ENCODE data around the gene EFCAB7.

EFCAB7 gene

DNA sequence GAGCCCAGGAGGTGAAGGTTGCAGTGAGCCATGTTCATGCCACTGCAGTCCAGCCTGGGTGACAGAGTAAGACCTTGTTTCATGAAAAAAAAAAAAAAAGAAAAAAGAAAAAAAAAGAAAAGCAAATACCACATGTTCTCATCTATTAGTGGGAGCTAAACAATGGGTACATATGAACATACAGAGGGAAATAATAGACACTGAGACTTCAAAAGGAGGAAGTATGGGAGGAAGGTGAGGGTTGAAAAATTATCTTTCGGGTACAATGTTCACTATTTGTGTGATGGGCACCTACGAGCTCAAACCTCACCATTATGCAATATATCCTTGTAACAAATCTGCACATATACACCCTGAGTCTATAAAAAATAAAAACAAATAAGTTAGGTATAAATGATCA, 6.7 kb upstream of the EFCAB7 start:
- H3K9me3 ChIP-seq (replicated peaks; ENCODE audit: low read length) = no peaks in the 10 kb centered on the region

DNA sequence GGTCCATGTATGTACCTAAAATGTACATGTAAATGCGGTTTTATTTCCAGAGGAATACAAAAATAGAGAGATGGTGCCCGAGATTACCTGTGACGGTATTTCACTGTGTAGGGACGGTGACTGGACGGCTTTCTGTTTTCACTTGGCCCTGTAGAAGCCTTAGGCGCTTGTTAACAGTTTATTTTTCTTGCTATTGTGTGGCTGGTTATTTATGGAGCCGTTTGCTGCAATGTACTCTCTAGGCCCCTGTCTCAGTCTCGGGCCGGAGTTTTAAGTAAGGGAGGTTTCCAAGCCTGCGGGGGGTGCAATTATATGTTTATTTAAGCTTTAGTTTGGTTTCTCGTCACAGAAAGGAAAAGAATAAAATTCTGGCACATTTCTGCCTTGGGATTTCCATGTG, 413 bp downstream of the EFCAB7 start:
- Histone ChIP-seq H3K4me1 (ENCODE audit: control insufficient read depth, insufficient read depth, low read length) (peaks cover 5% of the 10 kb centered on the region), H3K27me3 (ENCODE audit: control insufficient read depth, insufficient read depth, low read length) (no peaks in the 10 kb centered on the region), H3K9me3 (replicated peaks; ENCODE audit: low read length) (no peaks in the 10 kb centered on the region), H3K36me3 (ENCODE audit: insufficient read depth, low read length) (no peaks in the 10 kb centered on the region), H3K9ac (ENCODE audit: low read depth, low read length) (peak overlapping the region; percentile 81), H3K4me2 (ENCODE audit: low read length) (peak overlapping the region; percentile 75), H3K4me3 (ENCODE audit: low read length) (peak overlapping the region; percentile 81)

More for the DNA sequence above, 6.7 kb upstream of the EFCAB7 start:
- no peaks in the 10 kb centered on the region for H3K27me3 ChIP-seq (ENCODE audit: control insufficient read depth, insufficient read depth, low read length)
- no peaks in the 10 kb centered on the region for H3K4me1 ChIP-seq (ENCODE audit: control insufficient read depth, insufficient read depth, low read length)
- no peak overlapping the region for H3K4me3 ChIP-seq (ENCODE audit: low read length)
- no peak overlapping the region for H3K9ac ChIP-seq (ENCODE audit: low read depth, low read length)
- no peaks in the 10 kb centered on the region for H3K36me3 ChIP-seq (ENCODE audit: insufficient read depth, low read length)
- no peak overlapping the region for H3K4me2 ChIP-seq (ENCODE audit: low read length)

DNA sequence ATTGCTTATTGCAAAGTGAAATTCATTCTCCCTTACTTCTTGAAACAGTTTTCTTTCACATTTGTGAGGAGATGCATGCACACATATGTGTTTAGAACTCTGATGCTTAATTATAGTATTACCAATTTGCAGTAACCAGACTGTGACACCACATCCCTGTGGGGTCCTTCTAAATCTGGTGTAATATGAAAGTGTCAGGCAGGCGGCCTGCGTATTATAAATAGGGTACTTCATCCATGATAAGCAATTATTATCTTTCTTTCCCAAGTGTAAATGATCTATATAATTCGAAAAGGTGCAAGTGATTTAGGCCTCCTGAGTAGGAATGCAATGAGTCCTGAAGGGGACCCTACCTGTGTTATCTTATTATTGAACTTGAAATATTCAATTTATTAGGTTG, 876 bp downstream of the EFCAB7 start:
- H3K4me2 ChIP-seq (ENCODE audit: low read length) = peak overlapping the region; percentile 75
- no peaks in the 10 kb centered on the region for H3K9me3 ChIP-seq (replicated peaks; ENCODE audit: low read length)
- peak overlapping the region; percentile 81 for H3K4me3 ChIP-seq (ENCODE audit: low read length)
- no peaks in the 10 kb centered on the region for H3K36me3 ChIP-seq (ENCODE audit: insufficient read depth, low read length)
- H3K4me1 ChIP-seq (ENCODE audit: control insufficient read depth, insufficient read depth, low read length) = peaks cover 5% of the 10 kb centered on the region
- peak overlapping the region; percentile 81 for H3K9ac ChIP-seq (ENCODE audit: low read depth, low read length)
- H3K27me3 ChIP-seq (ENCODE audit: control insufficient read depth, insufficient read depth, low read length) = no peaks in the 10 kb centered on the region

DNA sequence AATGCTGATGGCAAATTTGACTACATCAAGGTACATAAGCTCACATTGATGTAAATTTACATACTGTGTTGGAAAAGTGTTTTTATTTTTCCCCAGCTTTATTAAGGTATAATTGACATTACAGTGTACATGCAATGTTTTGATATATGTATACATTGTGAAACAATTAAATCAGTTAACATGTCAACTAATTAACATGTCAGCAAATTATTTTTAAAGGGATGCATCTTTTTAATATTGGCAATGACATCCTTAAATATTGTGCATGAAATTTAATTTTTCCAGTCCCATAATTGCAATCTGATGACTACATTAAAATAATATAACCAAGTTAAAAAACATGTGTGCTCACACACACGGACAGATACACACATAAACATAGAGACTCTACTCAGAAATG, 9.4 kb downstream of the EFCAB7 start:
- peaks cover 4% of the 10 kb centered on the region for H3K36me3 ChIP-seq (ENCODE audit: insufficient read depth, low read length)
- H3K27me3 ChIP-seq (ENCODE audit: control insufficient read depth, insufficient read depth, low read length) = no peaks in the 10 kb centered on the region
- no peak overlapping the region for H3K9ac ChIP-seq (ENCODE audit: low read depth, low read length)
- no peak overlapping the region for H3K4me2 ChIP-seq (ENCODE audit: low read length)
- no peak overlapping the region for H3K4me3 ChIP-seq (ENCODE audit: low read length)
- H3K4me1 ChIP-seq (ENCODE audit: control insufficient read depth, insufficient read depth, low read length) = no peaks in the 10 kb centered on the region
- H3K9me3 ChIP-seq (replicated peaks; ENCODE audit: low read length) = no peaks in the 10 kb centered on the region

DNA sequence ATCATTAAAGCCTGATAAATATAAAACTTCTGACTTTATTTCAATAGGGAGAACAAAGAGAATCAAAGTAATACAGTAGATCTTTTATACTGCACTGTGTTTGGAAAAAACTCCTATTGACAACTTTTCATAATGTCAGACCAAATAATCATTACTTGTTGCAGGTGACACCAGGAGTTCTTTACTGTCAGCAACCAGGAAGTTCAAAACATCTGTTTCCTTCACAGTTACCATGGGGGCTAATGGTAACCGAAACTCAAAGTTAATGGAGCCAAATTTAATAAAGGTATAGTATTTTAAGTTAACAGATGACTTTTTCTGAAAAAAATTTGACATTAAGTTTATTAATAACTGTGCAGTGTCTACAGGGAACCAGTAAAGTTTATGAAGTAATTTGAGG, 10.6 kb downstream of the EFCAB7 start:
- H3K36me3 ChIP-seq (ENCODE audit: insufficient read depth, low read length) = peaks cover 4% of the 10 kb centered on the region
- no peaks in the 10 kb centered on the region for H3K27me3 ChIP-seq (ENCODE audit: control insufficient read depth, insufficient read depth, low read length)
- no peaks in the 10 kb centered on the region for H3K4me1 ChIP-seq (ENCODE audit: control insufficient read depth, insufficient read depth, low read length)
- no peak overlapping the region for H3K4me3 ChIP-seq (ENCODE audit: low read length)
- H3K9ac ChIP-seq (ENCODE audit: low read depth, low read length) = no peak overlapping the region
- no peak overlapping the region for H3K4me2 ChIP-seq (ENCODE audit: low read length)
- no peaks in the 10 kb centered on the region for H3K9me3 ChIP-seq (replicated peaks; ENCODE audit: low read length)

DNA sequence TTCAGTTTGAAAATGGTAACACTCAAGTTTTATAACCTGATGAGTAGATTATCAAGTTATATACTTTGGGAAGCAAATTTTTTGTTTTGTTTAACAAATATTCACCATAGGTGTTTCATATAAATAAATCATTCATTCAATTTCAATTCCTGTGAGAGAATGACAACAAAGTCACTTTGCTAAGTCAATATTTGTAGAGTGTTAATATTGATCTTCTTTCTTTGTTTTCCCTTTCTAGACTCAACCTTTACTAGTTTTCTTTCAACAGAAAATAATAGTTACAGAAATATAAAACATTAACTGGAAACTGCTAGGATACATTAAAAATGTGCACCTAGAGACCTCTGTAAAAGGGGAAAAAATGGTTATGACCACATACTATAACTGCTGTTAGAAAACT, 11.1 kb downstream of the EFCAB7 start:
- Histone ChIP-seq H3K4me1 (ENCODE audit: control insufficient read depth, insufficient read depth, low read length) (no peaks in the 10 kb centered on the region), H3K27me3 (ENCODE audit: control insufficient read depth, insufficient read depth, low read length) (no peaks in the 10 kb centered on the region), H3K4me3 (ENCODE audit: low read length) (no peak overlapping the region), H3K9ac (ENCODE audit: low read depth, low read length) (no peak overlapping the region), H3K9me3 (replicated peaks; ENCODE audit: low read length) (no peaks in the 10 kb centered on the region), H3K36me3 (ENCODE audit: insufficient read depth, low read length) (peaks cover 4% of the 10 kb centered on the region), H3K4me2 (ENCODE audit: low read length) (no peak overlapping the region)

DNA sequence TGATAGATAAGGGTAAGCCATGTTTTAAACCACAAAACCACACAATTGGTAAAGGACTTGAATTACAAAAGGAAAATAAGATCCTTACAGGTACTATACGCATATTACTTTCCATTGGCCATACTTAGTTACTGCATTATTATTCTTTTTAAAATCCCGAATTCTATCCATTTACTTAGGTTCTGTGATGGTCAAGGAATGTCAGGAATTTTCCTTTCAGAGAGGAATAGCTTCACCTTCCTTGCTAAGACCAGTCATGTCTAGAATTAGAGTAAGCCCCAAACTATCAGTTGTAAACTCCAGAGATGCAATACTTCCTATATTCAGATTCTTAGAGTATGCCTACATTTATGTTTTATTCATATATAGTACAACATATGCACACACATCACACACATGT, 13.7 kb downstream of the EFCAB7 start:
- Histone ChIP-seq H3K36me3 (ENCODE audit: insufficient read depth, low read length) (peaks cover 4% of the 10 kb centered on the region), H3K4me1 (ENCODE audit: control insufficient read depth, insufficient read depth, low read length) (no peaks in the 10 kb centered on the region), H3K27me3 (ENCODE audit: control insufficient read depth, insufficient read depth, low read length) (no peaks in the 10 kb centered on the region), H3K9me3 (replicated peaks; ENCODE audit: low read length) (no peaks in the 10 kb centered on the region), H3K4me3 (ENCODE audit: low read length) (no peak overlapping the region), H3K4me2 (ENCODE audit: low read length) (no peak overlapping the region), H3K9ac (ENCODE audit: low read depth, low read length) (no peak overlapping the region)

DNA sequence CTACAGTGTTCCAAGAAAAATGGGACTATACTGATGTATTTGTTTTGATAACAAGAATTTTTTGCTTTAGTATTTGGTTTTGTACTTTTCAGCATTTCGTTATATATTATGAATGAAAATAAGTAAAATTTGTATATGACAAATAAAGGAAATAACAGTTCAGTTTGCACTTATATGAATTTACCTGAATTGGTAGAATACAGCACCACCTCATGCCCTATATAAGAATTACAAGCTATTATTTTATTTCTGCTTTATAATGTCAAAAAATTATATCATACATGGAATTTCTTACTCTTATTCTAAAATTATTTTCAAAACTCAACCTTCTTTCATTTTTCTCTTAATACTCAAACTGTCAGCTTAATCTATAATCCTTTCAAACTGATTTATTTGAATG, 14.6 kb downstream of the EFCAB7 start:
- H3K4me1 ChIP-seq (ENCODE audit: control insufficient read depth, insufficient read depth, low read length) = no peaks in the 10 kb centered on the region

DNA sequence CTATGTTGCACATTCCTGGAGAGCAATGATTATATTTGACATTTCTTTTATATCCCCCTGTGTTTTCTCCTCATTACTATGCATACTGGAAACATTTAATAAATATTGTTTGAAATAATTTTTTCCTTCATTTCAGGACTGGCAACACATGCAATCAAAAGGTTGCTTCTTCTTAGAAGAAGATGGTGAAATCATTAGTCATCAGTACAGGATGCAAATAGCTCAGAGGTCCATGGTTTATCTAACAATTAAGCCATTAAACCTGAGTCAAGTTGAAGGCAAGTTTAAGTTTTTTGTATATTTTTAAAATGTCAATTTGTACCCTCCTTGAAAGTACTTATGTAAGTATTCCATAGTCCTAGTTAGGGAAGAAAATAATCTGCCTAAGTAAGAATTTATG, 22.5 kb downstream of the EFCAB7 start:
- Histone ChIP-seq H3K36me3 (ENCODE audit: insufficient read depth, low read length) (no peaks in the 10 kb centered on the region), H3K4me2 (ENCODE audit: low read length) (no peak overlapping the region), H3K27me3 (ENCODE audit: control insufficient read depth, insufficient read depth, low read length) (no peaks in the 10 kb centered on the region), H3K9me3 (replicated peaks; ENCODE audit: low read length) (no peaks in the 10 kb centered on the region), H3K4me3 (ENCODE audit: low read length) (no peak overlapping the region), H3K9ac (ENCODE audit: low read depth, low read length) (no peak overlapping the region), H3K4me1 (ENCODE audit: control insufficient read depth, insufficient read depth, low read length) (no peaks in the 10 kb centered on the region)

More for the DNA sequence above, 14.6 kb downstream of the EFCAB7 start:
- Histone ChIP-seq H3K9ac (ENCODE audit: low read depth, low read length) (no peak overlapping the region), H3K36me3 (ENCODE audit: insufficient read depth, low read length) (peaks cover 4% of the 10 kb centered on the region), H3K9me3 (replicated peaks; ENCODE audit: low read length) (no peaks in the 10 kb centered on the region), H3K4me3 (ENCODE audit: low read length) (no peak overlapping the region), H3K27me3 (ENCODE audit: control insufficient read depth, insufficient read depth, low read length) (no peaks in the 10 kb centered on the region), H3K4me2 (ENCODE audit: low read length) (no peak overlapping the region)

DNA sequence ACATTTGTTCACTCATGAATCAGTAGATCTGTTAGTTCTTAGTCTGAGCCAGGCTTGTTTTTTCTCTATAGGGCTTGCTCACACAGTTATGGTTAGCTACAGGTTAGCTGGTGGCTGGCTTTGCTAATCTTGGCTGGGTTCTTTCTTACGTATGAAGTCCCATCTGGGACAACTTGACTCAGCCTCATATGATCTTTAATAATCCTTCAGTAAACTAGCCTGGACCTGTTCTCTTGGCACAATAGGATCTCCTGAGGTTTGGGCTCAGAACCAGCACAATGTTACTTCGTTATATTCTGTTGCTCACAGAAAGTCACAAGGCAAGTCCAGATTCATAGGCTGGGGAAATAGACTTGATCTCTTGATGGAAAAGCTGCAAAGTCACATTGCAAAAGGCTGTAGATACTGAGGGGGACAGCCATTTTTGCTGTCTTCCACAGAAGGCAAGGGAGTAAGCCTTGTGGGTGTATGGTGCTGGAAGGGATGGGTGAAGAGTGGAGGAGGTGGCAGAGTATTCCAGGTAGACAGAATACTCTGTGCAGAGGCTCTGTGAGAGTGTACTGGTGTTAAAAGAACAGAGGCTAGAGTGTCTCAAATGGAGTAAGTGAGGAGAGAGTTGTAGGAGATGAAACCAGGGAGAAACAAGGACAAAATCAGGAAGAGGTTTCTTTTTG, 24.4 kb downstream of the EFCAB7 start:
- no peaks in the 10 kb centered on the region for H3K4me1 ChIP-seq (ENCODE audit: control insufficient read depth, insufficient read depth, low read length)
- no peaks in the 10 kb centered on the region for H3K27me3 ChIP-seq (ENCODE audit: control insufficient read depth, insufficient read depth, low read length)
- H3K9ac ChIP-seq (ENCODE audit: low read depth, low read length) = no peak overlapping the region
- no peaks in the 10 kb centered on the region for H3K9me3 ChIP-seq (replicated peaks; ENCODE audit: low read length)
- H3K4me2 ChIP-seq (ENCODE audit: low read length) = no peak overlapping the region
- H3K4me3 ChIP-seq (ENCODE audit: low read length) = no peak overlapping the region
- no peaks in the 10 kb centered on the region for H3K36me3 ChIP-seq (ENCODE audit: insufficient read depth, low read length)

DNA sequence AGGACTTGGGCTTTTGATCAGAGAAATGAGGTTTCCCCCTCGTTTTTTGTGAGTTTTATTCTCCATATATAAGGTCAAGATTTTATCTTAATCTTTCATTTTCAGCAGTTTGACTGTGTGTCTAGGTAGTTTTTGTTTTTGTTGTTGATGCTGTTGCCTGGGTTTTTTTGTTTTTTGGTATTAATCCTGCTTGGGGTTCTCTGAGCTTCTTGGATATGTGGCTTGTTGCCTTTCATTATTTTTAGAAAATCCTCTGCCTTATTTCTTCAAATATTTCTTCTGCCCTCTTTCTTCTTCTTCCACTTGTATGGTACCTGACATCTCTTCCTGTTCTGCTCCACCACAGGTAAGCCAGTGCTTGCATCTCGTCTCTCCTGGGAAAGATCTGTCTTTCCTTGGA, 25.0 kb downstream of the EFCAB7 start:
- Histone ChIP-seq H3K36me3 (ENCODE audit: insufficient read depth, low read length) (no peaks in the 10 kb centered on the region), H3K4me3 (ENCODE audit: low read length) (no peak overlapping the region), H3K4me1 (ENCODE audit: control insufficient read depth, insufficient read depth, low read length) (no peaks in the 10 kb centered on the region), H3K9ac (ENCODE audit: low read depth, low read length) (no peak overlapping the region), H3K4me2 (ENCODE audit: low read length) (no peak overlapping the region), H3K9me3 (replicated peaks; ENCODE audit: low read length) (no peaks in the 10 kb centered on the region), H3K27me3 (ENCODE audit: control insufficient read depth, insufficient read depth, low read length) (no peaks in the 10 kb centered on the region)

DNA sequence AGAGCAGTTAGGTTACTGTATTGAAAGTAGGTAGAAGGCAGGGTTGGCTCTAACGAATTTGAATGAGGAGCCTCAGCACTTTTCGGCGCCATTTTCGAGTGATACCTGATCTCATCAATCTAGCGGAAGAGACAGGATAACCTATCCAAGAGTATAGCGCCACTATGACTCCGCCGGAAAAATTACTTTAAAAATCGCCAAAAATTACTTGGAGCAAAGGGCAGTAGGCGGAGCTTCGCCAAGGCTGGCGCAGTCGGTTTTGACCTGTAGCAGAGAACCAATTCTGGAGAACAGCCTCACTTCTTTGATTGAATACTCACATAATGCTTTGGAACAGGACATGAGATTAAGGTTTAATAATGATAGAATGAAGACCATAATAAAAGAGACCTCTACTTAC, 25.6 kb downstream of the EFCAB7 start:
- H3K36me3 ChIP-seq (ENCODE audit: insufficient read depth, low read length) = no peaks in the 10 kb centered on the region
- no peaks in the 10 kb centered on the region for H3K4me1 ChIP-seq (ENCODE audit: control insufficient read depth, insufficient read depth, low read length)
- H3K27me3 ChIP-seq (ENCODE audit: control insufficient read depth, insufficient read depth, low read length) = no peaks in the 10 kb centered on the region
- H3K9ac ChIP-seq (ENCODE audit: low read depth, low read length) = no peak overlapping the region
- no peak overlapping the region for H3K4me3 ChIP-seq (ENCODE audit: low read length)
- no peak overlapping the region for H3K4me2 ChIP-seq (ENCODE audit: low read length)
- no peaks in the 10 kb centered on the region for H3K9me3 ChIP-seq (replicated peaks; ENCODE audit: low read length)
